Breast epithelium (tissue), 4 donors: ENCODE data around the gene GABRA6. TPM values are rescaled to one million over a fixed set of nuclear protein-coding genes. Genes with fewer than 3 reads are reported as not detected.

ENCODE experiments used
- DNase-seq, 2 donors: peaks; one replicate each; pipeline ENCODE4 v3.0.0-alpha.2; 2019; ENCODE audit warnings: low spot score in 2 of 2
- H3K27ac ChIP-seq, 2 donors: fragments of 200-600 bp; sonication (generic) in 1 of 2; one replicate each; pipeline ENCODE4 v1.5.1; 2016 to 2019; ENCODE audit warnings: mild to moderate bottlenecking in 1 of 2
- H3K27me3 ChIP-seq, 2 donors: fragments of 200-600 bp; sonication (generic) in 1 of 2; one replicate each; pipeline versions ENCODE4 v1.5.1 to v1.6.0; 2017 to 2019; ENCODE audit warnings: control low read depth in 1 of 2, mild to moderate bottlenecking in 1 of 2
- H3K36me3 ChIP-seq: fragments of 200-600 bp; one replicate; pipeline ENCODE4 v1.5.1; 2019
- H3K4me1 ChIP-seq, 2 donors: fragments of 200-600 bp; sonication (generic); one replicate each; pipeline ENCODE4 v1.5.1; 2016 to 2019; ENCODE audit warnings: control low read depth in 1 of 2
- H3K4me3 ChIP-seq, 3 donors: fragments of 200-600 bp; sonication (generic); 1 replicate in 2 of 3; 2 replicates in 1 of 3; pipeline ENCODE4 v1.5.1; 2016 to 2019; ENCODE audit warnings: mild to moderate bottlenecking in 3 of 3, moderate library complexity in 2 of 3
- H3K9me3 ChIP-seq, 2 donors: fragments of 200-600 bp; sonication (generic) in 1 of 2; one replicate each; pipeline ENCODE4 v1.5.1; 2016 to 2019; ENCODE audit warnings: control low read depth in 1 of 2
- POLR2A ChIP-seq: fragments of 450-650 bp; IDR thresholded peaks from one replicate; pipeline ENCODE4 v1.6.1; 2016; ENCODE audit warnings: antibody characterized with exemption, mild to moderate bottlenecking, moderate library complexity
- POLR2AphosphoS5 ChIP-seq, 3 donors: sonication (generic); formaldehyde crosslinking; IDR thresholded peaks; one replicate each; pipeline ENCODE4 v1.6.1; 2017; ENCODE audit warnings: antibody characterized with exemption in 3 of 3
- intact Hi-C: fragments of 100-400 bp; cut with DNase I; formaldehyde crosslinking; loops from one replicate; pipeline ENCODE4 v1.15.1; 2023; ENCODE audit warnings: low total_unique reads
- total RNA-seq, 3 donors: library from RNA; depleted of rRNA; stranded (reverse); fragments of >200 nt; gene quantifications; one replicate each; pipeline ENCODE4 v1.1.0, GENCODE V29; 2016
- TF ChIP-seq, protein P1 (sequence below), 3 donors: fragments of 450-650 bp; IDR thresholded peaks; one replicate each; pipeline ENCODE4 v1.5.1; 2016 to 2017; ENCODE audit warnings: antibody characterized with exemption in 3 of 3, mild to moderate bottlenecking in 3 of 3, moderate library complexity in 3 of 3

Gene GABRA6
- total RNA-seq, 3 donors from 2014 or later, result not detected

DNA sequence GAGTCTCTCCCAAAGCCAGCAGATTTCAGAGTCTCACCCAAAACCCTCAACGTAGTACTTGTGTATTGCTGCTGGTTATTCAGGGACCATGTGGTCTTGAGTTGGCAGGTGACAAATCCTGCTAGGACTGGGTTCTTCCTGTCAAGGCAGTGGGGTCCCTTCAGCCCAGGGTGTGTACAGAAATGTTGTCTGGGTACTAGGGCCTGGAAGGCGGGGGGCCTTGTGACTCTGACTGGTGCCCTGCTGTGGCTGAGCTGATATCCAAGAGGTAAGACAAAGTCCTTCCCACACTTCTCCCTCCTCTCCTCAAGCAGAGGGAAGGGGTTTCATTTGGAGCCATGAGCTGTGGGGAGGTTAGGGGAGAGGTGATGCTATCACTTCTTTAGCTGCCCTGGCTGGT is 58.8 kb downstream of the GABRA6 start:
- intact Hi-C loops, result no loop called here
- Histone ChIP-seq H3K9me3 (no peaks in the 10 kb centered on the region), H3K27ac (no peak overlapping the region), H3K27me3 (no peaks in the 10 kb centered on the region), H3K4me3 (no peak overlapping the region), H3K4me1 (no peaks in the 10 kb centered on the region), H3K36me3 (no peaks in the 10 kb centered on the region)
- TF ChIP-seq POLR2A, result no peak
- DNase-seq, result no peak

DNA sequence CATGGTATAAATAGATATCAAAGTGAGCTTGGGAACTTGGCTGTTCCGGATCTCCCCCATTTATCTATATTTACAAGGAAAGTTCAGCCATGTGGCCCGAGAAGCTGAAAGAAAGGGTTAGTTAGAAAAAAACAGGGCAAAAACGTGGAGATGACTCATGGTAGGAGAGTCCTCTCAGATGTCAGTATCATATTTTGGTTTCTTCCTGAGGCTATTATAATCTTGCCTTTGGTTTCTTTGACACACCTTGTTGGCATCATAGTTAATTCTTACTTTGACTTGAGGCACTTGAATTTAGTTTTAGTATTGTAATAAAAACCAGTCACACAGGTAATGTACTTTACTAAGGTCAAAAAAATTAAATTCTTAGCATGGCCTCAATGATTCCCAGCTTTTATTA is 59.9 kb downstream of the GABRA6 start:
- intact Hi-C loops, result no loop called here
- TF ChIP-seq, protein P1, sequence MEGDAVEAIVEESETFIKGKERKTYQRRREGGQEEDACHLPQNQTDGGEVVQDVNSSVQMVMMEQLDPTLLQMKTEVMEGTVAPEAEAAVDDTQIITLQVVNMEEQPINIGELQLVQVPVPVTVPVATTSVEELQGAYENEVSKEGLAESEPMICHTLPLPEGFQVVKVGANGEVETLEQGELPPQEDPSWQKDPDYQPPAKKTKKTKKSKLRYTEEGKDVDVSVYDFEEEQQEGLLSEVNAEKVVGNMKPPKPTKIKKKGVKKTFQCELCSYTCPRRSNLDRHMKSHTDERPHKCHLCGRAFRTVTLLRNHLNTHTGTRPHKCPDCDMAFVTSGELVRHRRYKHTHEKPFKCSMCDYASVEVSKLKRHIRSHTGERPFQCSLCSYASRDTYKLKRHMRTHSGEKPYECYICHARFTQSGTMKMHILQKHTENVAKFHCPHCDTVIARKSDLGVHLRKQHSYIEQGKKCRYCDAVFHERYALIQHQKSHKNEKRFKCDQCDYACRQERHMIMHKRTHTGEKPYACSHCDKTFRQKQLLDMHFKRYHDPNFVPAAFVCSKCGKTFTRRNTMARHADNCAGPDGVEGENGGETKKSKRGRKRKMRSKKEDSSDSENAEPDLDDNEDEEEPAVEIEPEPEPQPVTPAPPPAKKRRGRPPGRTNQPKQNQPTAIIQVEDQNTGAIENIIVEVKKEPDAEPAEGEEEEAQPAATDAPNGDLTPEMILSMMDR (IDR thresholded peaks at IDR 0.05), result no peak
- TF ChIP-seq POLR2AphosphoS5 (IDR thresholded peaks at IDR 0.05) (no peak), POLR2A (no peak)
- H3K27me3 ChIP-seq, result no peaks in the 10 kb centered on the region
- H3K4me3 ChIP-seq, result no peak overlapping the region
- no peaks in the 10 kb centered on the region for H3K9me3 ChIP-seq
- DNase-seq, result no peak
- H3K27ac ChIP-seq, result no peak overlapping the region
- H3K4me1 ChIP-seq, result no peaks in the 10 kb centered on the region
- no peaks in the 10 kb centered on the region for H3K36me3 ChIP-seq

DNA sequence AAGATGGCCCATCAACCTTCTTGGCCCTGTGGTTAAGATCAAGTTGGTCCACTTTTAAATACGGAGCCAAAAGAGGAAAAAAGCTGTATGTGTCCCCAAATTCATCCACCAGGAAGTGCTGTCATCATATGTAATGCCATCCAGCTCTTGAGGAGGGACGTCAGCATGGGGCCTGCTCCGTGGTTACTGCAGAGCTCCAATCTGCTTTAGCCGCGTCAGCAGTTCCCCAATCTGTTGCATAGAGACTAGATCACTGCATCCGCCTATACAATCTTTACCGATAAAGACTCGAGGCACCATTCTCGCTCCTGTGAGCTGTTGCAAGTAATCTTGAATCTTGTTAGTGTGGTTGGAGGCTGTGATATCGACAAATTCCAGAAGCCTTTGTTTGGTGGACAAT is 65.7 kb downstream of the GABRA6 start:
- intact Hi-C loops, result no loop called here
- Histone ChIP-seq H3K4me3 (no peak overlapping the region), H3K27me3 (no peaks in the 10 kb centered on the region), H3K36me3 (no peaks in the 10 kb centered on the region), H3K27ac (no peak overlapping the region), H3K4me1 (no peaks in the 10 kb centered on the region), H3K9me3 (no peaks in the 10 kb centered on the region)
- TF ChIP-seq POLR2A (no peak), POLR2AphosphoS5 (IDR thresholded peaks at IDR 0.05) (no peak)
- TF ChIP-seq, protein P1 (IDR thresholded peaks at IDR 0.05), result no peak
- no peak for DNase-seq

Other genes starting within 250 kb of the GABRA6 start
- 10 to 100 TPM in 1 of 3 donors, 1 to 10 TPM in 1, under 1 TPM in 1; 0.33 to 10.7 (median 2.5) TPM for gene GABRB2, start 139.0 kb upstream of the GABRA6 start, total RNA-seq
- gene GABRA1, start 162.4 kb downstream of the GABRA6 start, total RNA-seq, result not detected